ENCODE data around the gene CSNK1G2.

- TF ChIP-seq, protein P1, sequence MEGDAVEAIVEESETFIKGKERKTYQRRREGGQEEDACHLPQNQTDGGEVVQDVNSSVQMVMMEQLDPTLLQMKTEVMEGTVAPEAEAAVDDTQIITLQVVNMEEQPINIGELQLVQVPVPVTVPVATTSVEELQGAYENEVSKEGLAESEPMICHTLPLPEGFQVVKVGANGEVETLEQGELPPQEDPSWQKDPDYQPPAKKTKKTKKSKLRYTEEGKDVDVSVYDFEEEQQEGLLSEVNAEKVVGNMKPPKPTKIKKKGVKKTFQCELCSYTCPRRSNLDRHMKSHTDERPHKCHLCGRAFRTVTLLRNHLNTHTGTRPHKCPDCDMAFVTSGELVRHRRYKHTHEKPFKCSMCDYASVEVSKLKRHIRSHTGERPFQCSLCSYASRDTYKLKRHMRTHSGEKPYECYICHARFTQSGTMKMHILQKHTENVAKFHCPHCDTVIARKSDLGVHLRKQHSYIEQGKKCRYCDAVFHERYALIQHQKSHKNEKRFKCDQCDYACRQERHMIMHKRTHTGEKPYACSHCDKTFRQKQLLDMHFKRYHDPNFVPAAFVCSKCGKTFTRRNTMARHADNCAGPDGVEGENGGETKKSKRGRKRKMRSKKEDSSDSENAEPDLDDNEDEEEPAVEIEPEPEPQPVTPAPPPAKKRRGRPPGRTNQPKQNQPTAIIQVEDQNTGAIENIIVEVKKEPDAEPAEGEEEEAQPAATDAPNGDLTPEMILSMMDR (IDR thresholded peaks at IDR 0.05) = no peak
- no peak for TF ChIP-seq POLR2A (IDR thresholded peaks at IDR 0.05)
- no peak for TF ChIP-seq POLR2AphosphoS5 (IDR thresholded peaks at IDR 0.05)
Observed at GRCh38 chr19:1970806-1971502, 30.0 kb downstream of the CSNK1G2 start.
